ENCODE data around the gene RNF151. TPM values are rescaled to one million over a fixed set of nuclear protein-coding genes. Genes with fewer than 3 reads are reported as not detected.

Gene RNF151
- polyA plus RNA-seq, 1 donor from 2014 or later = not detected

GRCh38 chr16:1989209-1990100 is 22.8 kb downstream of the RNF151 start, which contains the start of gene SYNGR3:
Gene SYNGR3 (plus strand): TSS chr16:1989970. CDS start chr16:1990103, 133 bp downstream.
- H3K36me3 ChIP-seq (ENCODE audit: insufficient read depth, low read length) = no peaks in the 10 kb centered on the region
- H3K4me2 ChIP-seq (ENCODE audit: low read length) = peak within 1 kb of the TSS; percentile 78
- peaks cover 21% of the 10 kb centered on the region for H3K27me3 ChIP-seq (ENCODE audit: insufficient read depth, low read depth, low read length)
- TF ChIP-seq MXI1 (conservative IDR thresholded peaks at IDR 0.05; ENCODE audit: poor library complexity, severe bottlenecking) (no peak), RAD21 (conservative IDR thresholded peaks at IDR 0.05) (no peak), REST (IDR thresholded peaks at IDR 0.05; ENCODE audit: borderline replicate concordance) (no peak), SMC3 (conservative IDR thresholded peaks at IDR 0.05; ENCODE audit: poor library complexity) (no peak), CTCF (IDR thresholded peaks at IDR 0.05; ENCODE audit: poor library complexity, severe bottlenecking) (no peak), TAF1 (IDR thresholded peaks at IDR 0.05; ENCODE audit: low read depth) (no peak), POLR2AphosphoS5 (IDR thresholded peaks at IDR 0.05) (peak; percentile 81)
- peak within 1 kb of the TSS; percentile 88 for H3K4me3 ChIP-seq (ENCODE audit: low read length)
- no peak within 1 kb of the TSS for H3K27ac ChIP-seq (ENCODE audit: low read length)
- H3K79me2 ChIP-seq (replicated peaks; ENCODE audit: insufficient read depth, low read length) = no peaks in the 10 kb centered on the region
- peak within 1 kb of the TSS; percentile 33 for H2AFZ ChIP-seq (ENCODE audit: low read depth, low read length)
- no peaks in the 10 kb centered on the region for H3F3A ChIP-seq (ENCODE audit: insufficient read depth, low read length, poor library complexity, severe bottlenecking)
- H3K9ac ChIP-seq (ENCODE audit: low read length) = peak within 1 kb of the TSS; percentile 80
- H4K20me1 ChIP-seq (ENCODE audit: insufficient read depth) = no peaks in the 10 kb centered on the region
- H3K9me3 ChIP-seq (ENCODE audit: low read length) = no peaks in the 10 kb centered on the region
- no peaks in the 10 kb centered on the region for H3K9me2 ChIP-seq (ENCODE audit: insufficient read depth, low read length)

DNA sequence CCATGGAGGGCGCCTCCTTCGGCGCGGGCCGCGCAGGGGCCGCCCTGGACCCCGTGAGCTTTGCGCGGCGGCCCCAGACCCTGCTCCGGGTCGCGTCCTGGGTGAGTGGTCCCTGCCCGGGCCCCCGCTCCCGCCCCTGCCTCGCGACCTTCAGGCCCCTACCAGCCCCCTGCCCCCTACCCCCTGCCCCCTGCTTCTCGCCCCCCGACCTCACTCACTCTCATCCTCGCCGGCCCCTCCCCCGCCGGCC is 23.4 kb downstream of the RNF151 start:
- Histone ChIP-seq H3F3A (ENCODE audit: insufficient read depth, low read length, poor library complexity, severe bottlenecking) (no peaks in the 10 kb centered on the region), H3K79me2 (replicated peaks; ENCODE audit: insufficient read depth, low read length) (no peaks in the 10 kb centered on the region), H3K4me2 (ENCODE audit: low read length) (no peak overlapping the region), H3K9me2 (ENCODE audit: insufficient read depth, low read length) (no peaks in the 10 kb centered on the region), H3K27me3 (ENCODE audit: insufficient read depth, low read depth, low read length) (peaks cover 21% of the 10 kb centered on the region), H2AFZ (ENCODE audit: low read depth, low read length) (peak overlapping the region; percentile 33), H3K9me3 (ENCODE audit: low read length) (no peaks in the 10 kb centered on the region), H3K4me3 (ENCODE audit: low read length) (peak overlapping the region; percentile 88), H3K36me3 (ENCODE audit: insufficient read depth, low read length) (no peaks in the 10 kb centered on the region), H3K9ac (ENCODE audit: low read length) (peak overlapping the region; percentile 80), H3K27ac (ENCODE audit: low read length) (no peak overlapping the region), H4K20me1 (ENCODE audit: insufficient read depth) (no peaks in the 10 kb centered on the region)
- no peak for TF ChIP-seq MXI1 (conservative IDR thresholded peaks at IDR 0.05; ENCODE audit: poor library complexity, severe bottlenecking)
- no peak for TF ChIP-seq RAD21 (conservative IDR thresholded peaks at IDR 0.05)
- no peak for TF ChIP-seq SMC3 (conservative IDR thresholded peaks at IDR 0.05; ENCODE audit: poor library complexity)
- no peak for TF ChIP-seq EZH2 (IDR thresholded peaks at IDR 0.05; ENCODE audit: borderline replicate concordance, insufficient read depth, low read length, poor library complexity, severe bottlenecking)
- no peak for TF ChIP-seq REST (IDR thresholded peaks at IDR 0.05; ENCODE audit: borderline replicate concordance)
- no peak for TF ChIP-seq TAF1 (IDR thresholded peaks at IDR 0.05; ENCODE audit: low read depth)
- TF ChIP-seq EP300 (conservative IDR thresholded peaks at IDR 0.05; ENCODE audit: poor library complexity, severe bottlenecking) = no peak
- no peak for TF ChIP-seq CTCF (IDR thresholded peaks at IDR 0.05; ENCODE audit: poor library complexity, severe bottlenecking)
- no peak for TF ChIP-seq POLR2AphosphoS5 (IDR thresholded peaks at IDR 0.05)

Data from neural cell (in vitro differentiated cells).